H1 (cell line): ENCODE measurements around the gene RBM8A.

Experiments used
- GTF2F1 ChIP-seq: IDR thresholded peaks from 2 replicates; pipeline ENCODE4 v1.6.1; 2012; ENCODE audit warnings: low read depth, low read length, improper control_type of control experiment, borderline replicate concordance
- KDM1A ChIP-seq: fragments of 200-600, 300-600 bp; sonication (generic); IDR thresholded peaks from 2 replicates; pipeline ENCODE4 v1.7.1; 2016; ENCODE audit warnings: mild to moderate bottlenecking, low read length, borderline replicate concordance
- SUZ12 ChIP-seq: fragments of 200-600 bp; sonication (generic); IDR thresholded peaks from 2 replicates; pipeline ENCODE4 v1.6.1; 2012; ENCODE audit warnings: mild to moderate bottlenecking, inconsistent platforms, low read length, moderate library complexity, mixed read lengths
- TBP ChIP-seq: IDR thresholded peaks from 2 replicates; pipeline ENCODE4 v1.6.1; 2011; ENCODE audit warnings: low read depth, low read length, improper control_type of control experiment
- TEAD4 ChIP-seq: IDR thresholded peaks from 2 replicates; pipeline ENCODE4 v1.6.1; 2012; ENCODE audit warnings: low read depth, low read length, inconsistent platforms, mixed read lengths
- TF ChIP-seq, protein P1 (sequence below), 3 experiments: IDR thresholded peaks; 1 replicate in 2 of 3; 2 replicates in 1 of 3; pipeline versions ENCODE4 v1.5.1 to v1.6.1; 2011; ENCODE audit warnings: low read length in 3 of 3, mild to moderate bottlenecking in 3 of 3, inconsistent platforms in 2 of 3, low read depth in 1 of 3, moderate library complexity in 1 of 3; ENCODE audit not compliant: insufficient read depth in 1 of 3; ENCODE audit errors: control extremely low read depth in 1 of 3

- no peak for TF ChIP-seq GTF2F1
- no peak for TF ChIP-seq KDM1A
- TF ChIP-seq, protein P1, sequence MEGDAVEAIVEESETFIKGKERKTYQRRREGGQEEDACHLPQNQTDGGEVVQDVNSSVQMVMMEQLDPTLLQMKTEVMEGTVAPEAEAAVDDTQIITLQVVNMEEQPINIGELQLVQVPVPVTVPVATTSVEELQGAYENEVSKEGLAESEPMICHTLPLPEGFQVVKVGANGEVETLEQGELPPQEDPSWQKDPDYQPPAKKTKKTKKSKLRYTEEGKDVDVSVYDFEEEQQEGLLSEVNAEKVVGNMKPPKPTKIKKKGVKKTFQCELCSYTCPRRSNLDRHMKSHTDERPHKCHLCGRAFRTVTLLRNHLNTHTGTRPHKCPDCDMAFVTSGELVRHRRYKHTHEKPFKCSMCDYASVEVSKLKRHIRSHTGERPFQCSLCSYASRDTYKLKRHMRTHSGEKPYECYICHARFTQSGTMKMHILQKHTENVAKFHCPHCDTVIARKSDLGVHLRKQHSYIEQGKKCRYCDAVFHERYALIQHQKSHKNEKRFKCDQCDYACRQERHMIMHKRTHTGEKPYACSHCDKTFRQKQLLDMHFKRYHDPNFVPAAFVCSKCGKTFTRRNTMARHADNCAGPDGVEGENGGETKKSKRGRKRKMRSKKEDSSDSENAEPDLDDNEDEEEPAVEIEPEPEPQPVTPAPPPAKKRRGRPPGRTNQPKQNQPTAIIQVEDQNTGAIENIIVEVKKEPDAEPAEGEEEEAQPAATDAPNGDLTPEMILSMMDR (IDR thresholded peaks at IDR 0.05; ENCODE audit: control extremely low read depth in 1 of 3, insufficient read depth in 1 of 3, low read depth in 1 of 3, low read length in 3 of 3): no peak
- no peak for TF ChIP-seq TEAD4
- no peak for TF ChIP-seq TBP
- no peak for TF ChIP-seq SUZ12
Measured at GRCh38 chr1:145975216-145975615, 47.9 kb upstream of the RBM8A start.
